Dermis microvascular lymphatic vessel endothelial cell (primary cell): ENCODE results near the gene FOXM1. TPM values are rescaled to one million over a fixed set of nuclear protein-coding genes. Genes with fewer than 3 reads are reported as not detected.

ENCODE experiments used
- DNase-seq, 2 donors: peaks; one replicate each; pipeline versions ENCODE4 v3.0.0 to v3.0.0-alpha.2; 2010; ENCODE audit warnings: low read depth in 2 of 2
- total RNA-seq: library from RNA; depleted of rRNA; stranded (reverse); fragments of >200 nt; gene quantifications from 2 replicates; pipeline ENCODE4 v1.2.1, GENCODE V29; 2014

FOXM1 gene
- total RNA-seq, 1 donor from 2014 or later, result 4.7 TPM

DNA sequence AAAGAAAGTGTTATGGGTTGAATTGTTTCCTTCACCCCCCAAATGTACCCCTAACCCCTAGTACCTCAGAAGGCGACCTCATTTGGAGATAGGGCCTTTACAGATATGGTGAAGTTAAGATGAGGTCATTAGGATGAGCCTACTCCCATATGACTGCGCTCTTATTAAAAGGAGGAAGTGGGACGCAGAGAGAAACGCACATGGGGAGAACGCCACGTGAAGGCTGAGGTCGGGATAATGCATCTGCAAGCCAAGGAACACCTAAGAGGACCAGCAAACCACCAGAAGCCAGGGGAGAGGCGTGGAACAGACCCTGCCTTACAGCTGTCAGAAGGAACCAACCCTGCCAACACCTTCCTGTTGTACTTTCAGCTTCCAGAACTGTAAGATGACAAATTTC lies 40.4 kb downstream of the FOXM1 start:
- no peak for DNase-seq

DNA sequence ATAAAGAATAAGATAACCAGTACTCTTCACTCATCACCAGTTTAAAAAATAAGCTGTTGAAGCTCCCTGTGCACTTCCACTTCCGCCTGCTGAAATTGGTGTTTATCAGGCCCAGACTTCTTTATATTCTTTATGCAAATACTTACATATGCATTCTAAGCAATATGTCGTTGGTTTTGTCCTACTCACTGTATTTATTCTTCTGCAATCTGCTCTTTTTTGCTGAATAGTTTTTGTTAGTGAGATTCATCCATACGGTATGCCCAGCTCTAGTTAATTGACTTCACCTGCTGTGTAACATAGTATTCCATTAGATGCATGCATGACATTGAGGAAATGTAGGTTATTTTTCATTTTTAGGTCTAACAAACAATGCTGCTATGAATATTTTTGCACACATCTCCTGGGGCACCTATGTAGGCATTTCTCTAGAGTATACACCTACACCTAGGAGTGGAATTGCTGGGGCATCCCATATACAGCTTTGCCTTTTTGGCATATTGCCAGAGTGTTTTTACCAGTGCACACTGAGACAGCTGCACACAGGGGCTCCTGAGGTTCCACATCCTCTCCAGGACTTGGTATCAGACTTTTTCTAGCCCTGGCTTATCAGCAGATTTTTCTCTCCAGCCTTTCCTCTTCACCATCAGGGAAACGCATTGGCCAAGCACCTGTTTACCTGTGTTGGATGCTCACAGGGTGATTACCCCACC lies 41.1 kb downstream of the FOXM1 start:
- no peak for DNase-seq

DNA sequence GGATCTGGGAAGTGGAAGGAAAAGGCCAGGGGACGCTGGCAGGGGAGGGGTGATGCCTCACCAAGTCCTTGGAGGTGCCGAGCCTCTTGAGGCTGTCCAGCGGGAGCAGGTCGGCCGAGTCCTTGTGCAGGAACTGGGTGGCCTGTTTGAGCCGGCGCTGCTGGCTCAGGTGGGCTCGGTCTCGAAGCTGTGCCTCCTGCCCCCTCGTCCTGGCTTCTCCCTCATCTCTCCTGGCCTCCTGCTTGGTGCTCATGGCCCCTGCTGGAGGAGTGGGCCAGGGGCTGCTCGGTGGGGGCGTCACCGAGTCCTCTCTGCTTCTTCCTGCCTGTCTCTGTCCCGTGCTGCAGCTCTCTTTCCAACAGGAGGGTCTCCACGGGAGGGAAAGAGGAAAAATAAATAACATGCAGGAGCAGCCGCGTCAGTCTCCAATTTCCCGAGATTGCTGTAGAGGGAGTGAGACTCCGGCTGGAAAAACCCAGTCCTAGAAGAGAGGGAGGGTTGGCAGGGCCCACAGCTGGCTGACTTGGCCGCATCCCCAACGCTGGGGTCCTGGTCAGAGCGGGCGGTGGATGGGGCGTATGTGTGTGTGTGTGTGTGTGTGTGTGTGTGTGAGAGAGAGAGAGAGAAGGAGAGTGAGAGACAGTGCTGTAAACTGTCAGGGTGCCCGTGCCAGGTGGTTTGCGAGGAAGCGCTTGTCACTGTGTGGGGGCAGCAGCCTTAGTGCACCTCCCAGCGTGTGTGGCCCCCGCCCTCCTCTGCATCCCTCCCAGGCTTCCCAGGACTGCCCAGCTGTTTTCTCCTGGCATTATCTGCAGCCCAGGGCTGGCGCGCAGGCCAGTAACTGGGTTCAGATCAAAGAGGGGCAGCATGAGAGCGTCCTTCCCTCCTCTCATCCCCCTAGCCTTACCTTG lies 42.1 kb downstream of the FOXM1 start, which contains the start of gene NRIP2:
TSS of gene NRIP2 (minus strand) at position 455 of the 911 bp plus-strand sequence. CDS start at position 403, 52 bp downstream.
- DNase-seq, result peak in 1 of 2 donors; percentile 44

DNA sequence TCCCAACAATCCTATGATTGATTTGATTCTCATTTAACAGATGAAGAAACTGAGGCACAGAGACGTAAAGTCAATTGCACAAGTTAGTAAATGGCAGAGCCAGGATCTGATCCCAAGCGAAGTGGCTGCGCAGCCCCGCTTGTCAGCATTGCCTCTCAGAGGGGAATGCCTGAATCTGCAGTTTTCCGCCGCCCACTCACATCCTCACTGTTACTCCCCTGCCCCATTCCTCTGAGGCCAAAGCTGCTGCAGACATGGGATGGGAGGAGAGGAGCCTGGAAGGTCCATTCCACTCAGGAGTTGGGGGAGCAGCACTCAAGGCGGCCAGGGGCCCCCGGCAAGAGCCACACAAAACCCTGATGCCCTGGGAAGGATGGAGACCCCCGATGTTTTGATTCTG lies 43.2 kb downstream of the FOXM1 start:
- DNase-seq, result no peak

DNA sequence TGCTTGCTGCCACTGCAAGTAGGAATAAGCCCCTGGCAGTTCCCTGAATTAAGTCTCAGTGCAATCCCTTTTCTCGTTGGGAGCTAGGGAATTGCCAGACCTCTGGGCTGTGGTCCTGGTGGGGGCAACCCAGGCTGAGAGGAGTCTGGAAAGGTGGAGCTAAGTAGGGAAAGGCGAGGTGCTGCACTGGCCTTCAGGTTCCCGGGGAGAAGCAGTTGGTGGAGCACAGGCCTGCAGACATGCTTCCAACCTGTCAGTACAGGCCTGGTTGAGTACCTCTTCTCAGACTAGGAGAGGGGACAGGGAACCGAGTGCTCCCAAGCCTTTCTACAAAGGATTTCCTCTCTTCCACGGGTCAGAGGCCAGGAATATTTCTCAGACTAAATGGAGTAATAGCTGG lies 43.6 kb downstream of the FOXM1 start:
- DNase-seq, result no peak

DNA sequence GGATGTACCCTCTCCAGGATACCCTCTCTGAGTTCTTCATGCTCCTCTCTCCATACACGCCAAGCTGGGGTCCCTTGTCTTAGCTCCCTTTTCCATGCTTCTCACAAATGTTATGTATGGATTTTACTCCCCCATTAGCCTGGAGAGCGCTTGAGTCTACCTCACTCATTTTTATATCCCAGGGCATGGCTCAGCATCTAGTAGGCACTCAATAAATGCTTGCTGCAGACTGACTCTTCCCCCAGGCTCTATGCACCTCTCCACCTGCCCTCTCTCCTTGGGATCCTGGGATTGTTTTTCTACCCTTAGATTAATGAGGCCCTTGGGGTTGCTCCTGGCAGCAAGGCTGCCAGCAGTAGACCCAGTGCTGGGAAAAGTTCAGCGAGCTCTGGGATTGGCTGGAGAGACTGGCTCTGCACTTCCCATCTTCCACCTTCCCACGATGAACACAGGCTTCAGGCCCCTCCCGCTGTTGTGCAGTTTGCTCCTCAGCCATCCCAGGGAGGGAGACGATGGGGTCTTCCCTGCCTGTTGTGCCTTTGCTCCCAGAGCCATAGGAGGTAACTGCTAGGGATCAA lies 44.3 kb downstream of the FOXM1 start:
- no peak for DNase-seq

DNA sequence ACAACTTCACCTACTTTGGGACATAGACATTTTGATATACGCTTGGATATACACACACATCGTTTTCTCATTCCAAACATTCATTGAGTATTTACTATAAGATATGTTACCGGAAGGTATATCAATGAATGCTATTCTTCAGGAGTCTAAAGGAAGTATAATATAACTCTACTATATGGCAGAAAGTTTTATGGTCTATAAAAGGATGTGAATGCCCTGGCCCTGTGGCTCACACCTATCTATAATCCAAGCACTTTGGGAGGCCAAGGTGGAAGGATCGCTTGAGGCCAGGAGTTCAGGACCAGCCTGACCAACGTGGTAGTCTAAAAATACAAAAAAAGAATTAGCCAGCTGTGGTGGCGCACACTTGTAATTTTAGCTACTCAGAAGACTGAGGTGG lies 47.7 kb downstream of the FOXM1 start:
- no peak for DNase-seq

DNA sequence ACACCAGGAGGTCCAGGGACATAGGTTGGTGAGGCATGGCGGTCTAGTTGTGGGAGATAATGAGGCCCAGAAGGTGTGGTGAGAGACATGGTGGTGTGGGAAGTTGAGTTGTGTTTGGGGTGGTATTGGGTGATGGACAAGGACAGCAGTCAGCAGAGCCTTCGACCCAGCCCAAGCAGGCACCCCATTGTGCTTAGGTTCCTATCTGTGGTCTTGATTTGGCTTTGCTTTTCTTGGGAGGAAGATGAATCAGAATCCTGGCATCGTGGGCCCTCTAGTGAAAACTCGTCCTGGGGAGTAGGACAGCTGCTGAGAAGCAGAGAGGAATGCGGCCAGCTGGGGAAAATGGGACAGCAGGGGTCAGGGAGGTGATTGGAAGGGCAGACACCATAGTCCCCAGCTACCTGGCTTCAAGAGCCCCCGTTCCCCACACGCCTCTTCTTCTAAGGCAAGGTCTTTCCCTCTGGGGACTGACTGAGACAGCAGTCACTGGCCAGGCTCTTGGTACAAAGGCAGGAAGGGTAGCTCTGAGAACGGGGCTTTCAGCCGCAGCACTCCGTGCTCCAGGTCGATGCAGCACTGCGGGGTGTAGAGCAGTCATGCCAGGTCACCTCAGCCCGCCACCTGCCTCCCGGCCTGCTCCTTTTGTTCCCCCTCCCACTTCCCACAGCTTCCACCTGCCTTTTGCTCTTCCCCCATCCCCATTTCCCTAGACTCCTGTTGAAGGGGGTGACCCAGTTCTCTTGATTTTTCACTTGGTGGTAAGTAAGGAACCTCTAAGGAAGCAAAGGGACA lies 50.1 kb downstream of the FOXM1 start:
- no peak for DNase-seq

DNA sequence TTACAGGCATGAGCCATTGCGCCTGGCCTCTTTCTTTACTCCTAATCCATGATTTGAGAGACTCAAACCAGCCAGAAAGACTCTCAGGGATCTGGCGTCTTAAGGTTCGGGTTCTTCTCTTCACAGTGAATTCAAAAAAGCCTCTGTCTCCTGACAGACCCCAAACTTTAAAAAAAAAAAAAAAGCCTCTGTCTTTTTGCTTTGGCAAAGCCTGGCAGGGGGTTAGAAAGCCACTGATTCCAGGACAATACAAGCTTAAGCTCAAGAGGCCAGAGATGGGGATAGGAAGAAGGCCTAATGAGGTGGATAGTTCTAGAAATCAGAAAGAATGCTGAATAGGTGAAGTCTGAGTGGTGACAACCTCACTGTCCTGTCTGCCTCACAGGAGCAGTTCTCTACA lies 50.9 kb downstream of the FOXM1 start:
- no peak for DNase-seq

DNA sequence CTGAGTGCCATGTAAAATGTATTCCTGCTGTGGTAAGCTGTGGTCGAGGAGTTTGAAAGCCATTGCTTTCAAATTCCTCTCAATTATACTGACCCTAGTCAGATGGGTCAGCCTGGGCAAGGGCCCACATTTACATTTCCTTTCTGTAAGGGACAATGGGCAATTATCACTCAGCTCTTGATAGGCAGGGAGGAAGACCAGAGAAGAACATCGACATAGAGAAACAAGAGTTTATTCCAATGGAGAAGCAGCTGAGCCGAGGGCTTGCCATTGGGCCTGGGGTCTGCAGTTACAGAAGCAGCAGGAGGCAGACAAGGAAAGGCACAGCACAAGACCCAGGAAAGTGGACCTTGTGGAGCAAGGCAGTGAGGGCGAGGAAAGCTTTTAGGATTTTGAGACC lies 51.8 kb downstream of the FOXM1 start:
- DNase-seq, result no peak

DNA sequence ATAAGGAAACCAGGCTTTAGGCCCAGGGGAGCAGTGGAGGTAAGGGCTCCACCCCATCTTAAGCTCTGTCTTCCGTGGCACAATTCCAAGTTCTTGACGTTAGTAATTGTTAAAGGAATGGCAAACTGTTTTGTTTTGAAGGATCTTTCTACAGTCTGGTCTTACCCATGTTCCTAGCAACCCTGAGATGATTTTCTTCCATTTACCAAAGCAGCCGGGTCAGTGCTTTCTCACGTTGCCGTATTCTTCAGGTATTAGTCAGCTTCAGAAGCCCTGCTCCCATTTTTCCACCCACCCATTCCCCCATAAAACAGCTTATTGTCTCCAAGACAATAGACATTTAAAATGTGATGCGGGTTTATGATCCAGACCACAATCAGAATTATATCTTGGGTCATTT lies 52.4 kb downstream of the FOXM1 start:
- DNase-seq, result no peak

DNA sequence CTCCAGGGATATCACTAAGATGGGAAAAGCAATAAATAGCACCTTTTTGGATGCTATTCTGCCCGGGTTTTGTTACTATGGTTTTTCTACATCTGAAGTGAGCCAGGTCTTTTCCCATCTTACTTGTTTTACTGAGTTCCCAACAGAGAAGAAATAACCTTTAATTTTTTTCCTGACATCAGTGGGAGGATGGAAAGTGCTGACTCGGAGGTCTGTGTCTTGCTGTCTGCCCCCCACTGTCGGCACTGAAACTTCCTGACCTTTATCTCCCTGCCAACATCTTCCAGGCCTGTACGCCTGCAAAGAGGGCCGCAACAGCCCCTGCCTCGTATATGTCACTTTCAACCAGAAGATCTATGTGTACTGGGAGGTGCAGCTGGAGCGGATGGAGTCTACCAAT lies 53.5 kb downstream of the FOXM1 start:
- no peak for DNase-seq

DNA sequence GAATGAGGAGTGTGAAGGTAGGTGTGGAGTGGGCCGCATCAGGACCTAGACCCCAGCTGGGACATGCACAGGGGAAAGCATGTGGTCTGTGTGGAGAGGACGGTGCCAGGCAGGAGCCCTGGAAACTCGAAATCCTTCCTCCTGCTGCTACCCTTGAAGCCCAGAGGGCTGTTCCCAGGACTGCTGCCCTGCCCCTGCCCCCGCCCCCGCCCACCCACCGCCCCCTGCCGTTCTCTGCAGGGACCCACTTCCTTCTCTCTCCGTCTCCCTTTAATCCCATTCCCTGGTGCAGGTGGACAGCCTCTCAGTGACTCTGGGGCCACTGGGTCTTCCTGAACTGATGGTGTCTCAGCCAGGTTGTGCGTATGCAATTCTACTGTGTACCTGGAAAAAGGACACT lies 56.5 kb downstream of the FOXM1 start:
- DNase-seq, result no peak

DNA sequence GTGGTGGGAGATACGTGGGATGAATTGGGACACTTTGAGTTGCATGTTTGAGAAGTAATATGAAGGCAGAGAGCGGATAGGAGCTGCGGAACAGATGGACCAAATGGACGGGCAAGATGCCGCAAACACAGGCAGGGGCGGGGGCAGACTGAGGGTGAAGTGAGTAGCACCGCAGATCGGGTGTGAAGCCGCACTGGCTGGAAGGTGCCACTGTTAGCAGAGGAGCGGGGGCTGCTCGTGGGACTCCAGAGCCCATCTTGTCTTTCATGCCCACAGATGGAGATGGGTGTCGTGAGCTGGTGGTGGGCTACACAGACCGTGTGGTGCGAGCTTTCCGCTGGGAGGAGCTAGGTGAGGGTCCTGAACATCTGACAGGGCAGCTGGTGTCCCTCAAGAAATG lies 57.2 kb downstream of the FOXM1 start:
- no peak for DNase-seq

DNA sequence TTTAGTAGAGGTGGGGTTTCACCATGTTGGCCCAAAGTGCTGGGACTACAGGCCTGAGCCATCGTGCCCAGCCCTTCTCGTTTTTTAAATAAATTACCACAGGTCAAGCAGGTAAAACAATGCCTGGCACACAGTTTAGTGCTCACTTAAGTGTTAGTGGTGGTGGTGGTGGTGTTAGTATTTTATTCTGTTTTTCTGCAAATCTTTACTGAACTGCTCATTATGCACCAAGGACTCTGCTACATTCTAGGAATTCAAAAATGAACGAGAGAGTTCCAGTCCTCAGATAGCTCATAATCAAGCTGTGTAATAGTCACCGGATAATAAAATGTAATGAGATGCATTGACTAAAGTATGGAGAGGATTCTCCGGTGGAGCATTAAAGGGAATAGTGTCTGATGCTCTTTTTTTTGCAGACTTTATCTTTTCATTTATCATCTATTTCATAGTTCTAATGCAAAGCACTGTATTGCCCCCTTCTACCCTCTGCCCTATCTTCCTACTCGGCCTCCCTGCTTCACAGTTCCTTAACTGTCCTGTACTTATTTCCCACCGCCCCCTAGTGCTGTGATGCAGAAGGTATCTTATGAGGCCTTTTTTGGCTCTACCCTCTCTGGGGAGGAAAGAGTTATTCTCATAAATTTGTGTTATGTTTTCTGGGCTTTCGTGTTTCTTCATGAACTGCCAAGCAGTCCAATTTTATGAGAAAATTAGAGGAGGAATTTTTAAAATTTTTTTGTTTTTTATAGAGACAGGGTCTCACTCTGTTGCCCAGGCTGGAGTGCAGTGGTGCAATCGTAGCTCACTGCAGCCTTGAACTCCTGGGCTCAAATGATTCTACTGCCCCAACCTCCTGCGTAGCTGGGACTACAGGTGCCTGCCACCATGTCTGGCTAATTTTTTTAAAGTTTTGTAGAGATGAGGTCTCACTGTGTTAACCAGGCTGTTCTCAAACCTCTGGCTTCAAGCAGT lies 63.5 kb downstream of the FOXM1 start:
- DNase-seq, result peak in 1 of 2 donors; percentile 79

DNA sequence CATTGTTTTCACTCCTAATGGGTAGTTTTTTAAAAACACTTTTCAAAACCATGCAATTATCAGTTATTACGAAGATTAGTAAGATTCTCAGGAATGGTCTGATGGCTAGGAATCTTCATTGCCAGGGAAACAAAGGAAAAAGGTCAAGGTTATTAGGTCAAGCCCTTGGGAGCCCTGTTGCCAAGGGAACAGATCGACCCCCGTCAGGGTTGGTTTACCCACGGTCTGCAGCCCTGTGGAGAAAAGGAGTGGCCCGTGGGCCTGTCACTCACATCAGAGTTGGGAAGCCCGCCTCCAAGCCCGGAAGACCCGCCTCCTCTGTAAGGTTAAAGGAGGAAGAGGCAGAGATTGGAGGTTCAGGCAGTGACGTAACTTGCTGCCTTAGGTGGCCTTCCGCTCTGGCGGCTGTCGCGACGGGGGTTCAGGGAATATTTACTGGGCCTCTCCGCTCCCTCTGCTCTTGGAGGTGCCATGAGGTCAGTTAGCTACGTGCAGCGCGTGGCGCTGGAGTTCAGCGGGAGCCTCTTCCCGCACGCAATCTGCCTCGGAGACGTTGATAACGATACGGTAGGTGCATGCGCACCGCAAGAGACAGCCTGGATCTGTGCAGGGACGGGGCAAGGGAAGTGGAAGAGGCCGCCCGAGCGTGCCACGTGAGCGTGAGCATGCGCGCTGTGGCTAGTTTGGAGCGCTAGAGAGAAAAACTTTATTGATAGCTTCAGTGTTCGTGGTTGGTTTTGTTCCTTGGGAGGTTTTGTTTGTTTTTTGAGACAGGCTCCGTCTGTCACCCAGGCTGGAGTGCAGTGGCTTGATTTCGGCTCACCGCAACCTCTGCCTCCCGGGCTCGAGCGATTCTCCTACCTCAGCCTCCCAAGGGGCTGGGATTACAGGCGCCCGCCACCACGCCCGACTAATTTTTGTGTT lies 64.4 kb downstream of the FOXM1 start, which contains the start of gene ITFG2:
TSS of gene ITFG2 (plus strand) at position 379 of the 924 bp plus-strand sequence. CDS start at position 472, 93 bp downstream.
- DNase-seq, result peak; percentile 98 to 99

DNA sequence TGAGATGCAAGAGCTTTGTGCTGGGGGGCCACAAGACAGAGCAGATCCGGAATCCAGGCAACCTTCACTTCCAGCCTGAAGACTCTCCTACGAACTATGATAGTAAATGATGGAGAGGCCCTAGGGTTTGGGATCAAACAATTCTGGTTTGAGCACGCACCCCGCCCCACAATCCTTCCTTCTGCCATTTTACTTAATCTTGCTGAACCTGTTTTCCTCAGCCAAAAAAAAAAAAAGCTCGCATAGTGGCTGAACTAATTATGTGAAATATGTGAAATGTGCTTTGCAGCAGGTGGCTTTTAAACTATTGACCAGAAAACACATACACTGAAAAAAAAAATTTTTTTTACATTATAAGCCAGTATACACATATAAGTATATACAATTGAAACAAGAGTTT lies 65.2 kb downstream of the FOXM1 start:
- DNase-seq, result no peak
